Measurements from ENCODE around the gene WDR20. TPM values are rescaled to one million over a fixed set of nuclear protein-coding genes. Genes with fewer than 3 reads are reported as not detected.

The WDR20 gene
- total RNA-seq, 1 experiment from 2014 or later = 23.7 TPM

DNA sequence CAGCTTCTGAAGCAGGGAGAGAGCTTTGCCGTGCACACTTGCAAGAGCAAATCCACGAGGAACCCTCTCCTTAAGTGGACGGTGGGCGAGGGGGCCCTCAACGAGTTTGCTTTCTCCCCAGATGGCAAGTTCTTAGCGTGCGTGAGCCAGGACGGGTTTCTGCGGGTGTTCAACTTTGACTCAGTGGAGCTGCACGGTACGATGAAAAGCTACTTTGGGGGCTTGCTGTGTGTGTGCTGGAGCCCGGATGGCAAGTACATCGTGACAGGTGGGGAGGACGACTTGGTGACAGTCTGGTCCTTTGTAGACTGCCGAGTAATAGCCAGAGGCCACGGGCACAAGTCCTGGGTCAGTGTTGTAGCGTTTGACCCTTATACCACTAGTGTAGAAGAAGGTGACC is 69.0 kb downstream of the WDR20 start:
- no peak for ATAC-seq
- CTCF ChIA-PET = interaction anchor here (0.5 kb wide), 1 partner anchor 16 kb away, joined by 4 read pairs; no protein-coding TSS in a partner anchor

DNA sequence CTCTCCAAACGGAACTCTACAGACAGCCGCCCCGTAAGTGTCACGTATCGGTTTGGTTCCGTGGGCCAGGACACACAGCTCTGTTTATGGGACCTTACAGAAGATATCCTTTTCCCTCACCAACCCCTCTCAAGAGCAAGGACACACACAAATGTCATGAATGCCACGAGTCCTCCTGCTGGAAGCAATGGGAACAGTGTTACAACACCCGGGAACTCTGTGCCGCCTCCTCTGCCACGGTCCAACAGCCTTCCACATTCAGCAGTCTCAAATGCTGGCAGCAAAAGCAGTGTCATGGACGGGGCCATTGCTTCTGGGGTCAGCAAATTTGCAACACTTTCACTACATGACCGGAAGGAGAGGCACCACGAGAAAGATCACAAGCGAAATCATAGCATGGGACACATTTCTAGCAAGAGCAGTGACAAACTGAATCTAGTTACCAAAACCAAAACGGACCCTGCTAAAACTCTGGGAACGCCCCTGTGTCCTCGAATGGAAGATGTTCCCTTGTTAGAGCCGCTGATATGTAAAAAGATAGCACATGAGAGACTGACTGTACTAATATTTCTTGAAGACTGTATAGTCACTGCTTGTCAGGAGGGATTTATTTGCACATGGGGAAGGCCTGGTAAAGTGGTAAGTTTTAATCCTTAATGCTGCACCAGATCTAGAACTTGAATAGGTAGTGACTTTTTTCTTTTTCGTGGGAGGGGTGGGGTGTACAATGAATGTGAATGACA is 69.7 kb downstream of the WDR20 start:
- POLR2A ChIA-PET (ENCODE audit: unreplicated experiment) = no interaction called here
- Histone ChIP-seq H4K20me1 (ENCODE audit: low read length) (no peaks in the 10 kb centered on the region), H3K79me2 (ENCODE audit: low read length) (peaks cover 14% of the 10 kb centered on the region), H3K4me3 (ENCODE audit: low read length) (no peak overlapping the region), H3K9ac (ENCODE audit: low read length) (no peak overlapping the region), H3F3A (ENCODE audit: low read length, unreplicated experiment) (peaks cover 2% of the 10 kb centered on the region), H3K27ac (ENCODE audit: low read length) (no peak overlapping the region), H2AFZ (ENCODE audit: low read length) (no peak overlapping the region), H3K36me3 (ENCODE audit: low read depth, low read length) (peaks cover 20% of the 10 kb centered on the region; the same call in 1 of the 2 replicates), H3K9me3 (ENCODE audit: low read length) (no peaks in the 10 kb centered on the region), H3K9me2 (replicated peaks; ENCODE audit: low read length) (no peaks in the 10 kb centered on the region), H3K4me1 (ENCODE audit: insufficient read depth, low read length) (peaks cover 6% of the 10 kb centered on the region), H3K27me3 (ENCODE audit: low read length) (no peaks in the 10 kb centered on the region), H3K4me2 (ENCODE audit: low read length) (no peak overlapping the region)
- intact Hi-C loops (cut with micrococcal nuclease) = no loop called here
- peak; percentile 75 for ATAC-seq
- BruUV-seq (replicated peaks) = no TSS peak
- CTCF ChIA-PET = interaction anchor here (0.5 kb wide), 1 partner anchor 17 kb away, joined by 4 read pairs; no protein-coding TSS in a partner anchor
- TF ChIP-seq, protein P1, sequence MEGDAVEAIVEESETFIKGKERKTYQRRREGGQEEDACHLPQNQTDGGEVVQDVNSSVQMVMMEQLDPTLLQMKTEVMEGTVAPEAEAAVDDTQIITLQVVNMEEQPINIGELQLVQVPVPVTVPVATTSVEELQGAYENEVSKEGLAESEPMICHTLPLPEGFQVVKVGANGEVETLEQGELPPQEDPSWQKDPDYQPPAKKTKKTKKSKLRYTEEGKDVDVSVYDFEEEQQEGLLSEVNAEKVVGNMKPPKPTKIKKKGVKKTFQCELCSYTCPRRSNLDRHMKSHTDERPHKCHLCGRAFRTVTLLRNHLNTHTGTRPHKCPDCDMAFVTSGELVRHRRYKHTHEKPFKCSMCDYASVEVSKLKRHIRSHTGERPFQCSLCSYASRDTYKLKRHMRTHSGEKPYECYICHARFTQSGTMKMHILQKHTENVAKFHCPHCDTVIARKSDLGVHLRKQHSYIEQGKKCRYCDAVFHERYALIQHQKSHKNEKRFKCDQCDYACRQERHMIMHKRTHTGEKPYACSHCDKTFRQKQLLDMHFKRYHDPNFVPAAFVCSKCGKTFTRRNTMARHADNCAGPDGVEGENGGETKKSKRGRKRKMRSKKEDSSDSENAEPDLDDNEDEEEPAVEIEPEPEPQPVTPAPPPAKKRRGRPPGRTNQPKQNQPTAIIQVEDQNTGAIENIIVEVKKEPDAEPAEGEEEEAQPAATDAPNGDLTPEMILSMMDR (conservative IDR thresholded peaks at IDR 0.05; ENCODE audit: low read depth, low read length) = peak; percentile 40; the same call in 1 of the 2 replicates
- no peak for TF ChIP-seq EZH2phosphoT487 (IDR thresholded peaks at IDR 0.05; ENCODE audit: borderline replicate concordance, low read length)
- peak; percentile 21 for DNase-seq

More for the DNA sequence above, 69.0 kb downstream of the WDR20 start:
- no peaks in the 10 kb centered on the region for H3K27me3 ChIP-seq (ENCODE audit: low read length)
- H2AFZ ChIP-seq (ENCODE audit: low read length) = no peak overlapping the region
- no peak overlapping the region for H3K9ac ChIP-seq (ENCODE audit: low read length)
- BruUV-seq (replicated peaks) = no TSS peak
- H3K4me3 ChIP-seq (ENCODE audit: low read length) = no peak overlapping the region
- POLR2A ChIA-PET (ENCODE audit: unreplicated experiment) = no interaction called here
- no peaks in the 10 kb centered on the region for H3K4me1 ChIP-seq (ENCODE audit: insufficient read depth, low read length)
- no peak for DNase-seq
- H3K27ac ChIP-seq (ENCODE audit: low read length) = no peak overlapping the region
- H4K20me1 ChIP-seq (ENCODE audit: low read length) = no peaks in the 10 kb centered on the region
- intact Hi-C loops (cut with micrococcal nuclease) = no loop called here
- no peaks in the 10 kb centered on the region for H3K9me3 ChIP-seq (ENCODE audit: low read length)
- no peak overlapping the region for H3K4me2 ChIP-seq (ENCODE audit: low read length)
- TF ChIP-seq EZH2 (IDR thresholded peaks at IDR 0.05; ENCODE audit: low read length, unreplicated experiment) (no peak), EZH2phosphoT487 (IDR thresholded peaks at IDR 0.05; ENCODE audit: borderline replicate concordance, low read length) (no peak)
- TF ChIP-seq, protein P1 (conservative IDR thresholded peaks at IDR 0.05; ENCODE audit: low read depth, low read length) = no peak
- no peaks in the 10 kb centered on the region for H3F3A ChIP-seq (ENCODE audit: low read length, unreplicated experiment)
- no peaks in the 10 kb centered on the region for H3K9me2 ChIP-seq (replicated peaks; ENCODE audit: low read length)
- peaks cover 10% of the 10 kb centered on the region for H3K79me2 ChIP-seq (ENCODE audit: low read length)
- H3K36me3 ChIP-seq (ENCODE audit: low read depth, low read length) = peaks cover 20% of the 10 kb centered on the region; the same call in 1 of the 2 replicates

DNA sequence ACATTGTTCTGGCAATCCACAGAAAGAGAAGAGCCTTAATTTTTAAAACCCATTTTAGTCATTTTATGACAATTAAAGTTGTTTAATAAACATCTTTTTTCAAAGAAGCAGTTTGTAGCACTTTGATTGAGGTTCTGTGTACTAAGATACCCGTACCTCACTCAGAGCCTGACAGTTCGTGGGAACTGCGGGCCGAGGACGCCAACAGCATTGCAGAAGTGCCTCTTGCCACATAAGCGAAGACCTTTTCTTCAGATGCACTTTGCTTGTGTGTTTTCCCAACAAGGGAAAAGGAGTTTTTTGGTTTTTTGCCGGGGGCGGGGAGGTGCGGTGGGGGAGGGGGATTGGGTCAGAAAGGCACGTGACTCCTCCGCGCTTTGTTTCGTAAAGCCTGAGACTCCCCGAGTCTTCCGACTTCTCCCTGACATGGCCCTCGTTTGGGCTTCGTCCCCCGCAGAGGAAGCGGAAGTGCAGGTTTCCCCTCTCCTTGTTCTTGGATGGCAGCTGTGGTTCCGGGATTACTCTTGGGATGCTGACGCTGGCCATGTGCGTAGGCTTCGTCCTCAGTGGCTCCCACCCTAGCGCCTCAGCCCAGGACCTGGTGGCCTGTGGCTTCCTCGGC is 70.8 kb downstream of the WDR20 start:
- peaks cover 14% of the 10 kb centered on the region for H3K79me2 ChIP-seq (ENCODE audit: low read length)
- peaks cover 16% of the 10 kb centered on the region for H3K4me1 ChIP-seq (ENCODE audit: insufficient read depth, low read length)
- peaks cover 18% of the 10 kb centered on the region; the same call in 1 of the 2 replicates for H3K36me3 ChIP-seq (ENCODE audit: low read depth, low read length)
- ChIA-PET POLR2A (ENCODE audit: unreplicated experiment) (no interaction called here), CTCF (no interaction called here)
- no TSS peak for BruUV-seq (replicated peaks)
- H3K4me2 ChIP-seq (ENCODE audit: low read length) = no peak overlapping the region
- H3K4me3 ChIP-seq (ENCODE audit: low read length) = no peak overlapping the region
- no peaks in the 10 kb centered on the region for H4K20me1 ChIP-seq (ENCODE audit: low read length)
- H3F3A ChIP-seq (ENCODE audit: low read length, unreplicated experiment) = peaks cover 5% of the 10 kb centered on the region
- no peak for DNase-seq
- no peak overlapping the region for H3K27ac ChIP-seq (ENCODE audit: low read length)
- TF ChIP-seq EZH2 (IDR thresholded peaks at IDR 0.05; ENCODE audit: low read length, unreplicated experiment) = no peak
- H3K9me3 ChIP-seq (ENCODE audit: low read length) = no peaks in the 10 kb centered on the region
- no peak overlapping the region for H3K9ac ChIP-seq (ENCODE audit: low read length)
- H3K27me3 ChIP-seq (ENCODE audit: low read length) = no peaks in the 10 kb centered on the region
- intact Hi-C loops (cut with micrococcal nuclease) = no loop called here
- H2AFZ ChIP-seq (ENCODE audit: low read length) = no peak overlapping the region
- H3K9me2 ChIP-seq (replicated peaks; ENCODE audit: low read length) = no peaks in the 10 kb centered on the region
- no peak for ATAC-seq
